ENCODE measurements around the gene MED4.

Gene MED4

DNA sequence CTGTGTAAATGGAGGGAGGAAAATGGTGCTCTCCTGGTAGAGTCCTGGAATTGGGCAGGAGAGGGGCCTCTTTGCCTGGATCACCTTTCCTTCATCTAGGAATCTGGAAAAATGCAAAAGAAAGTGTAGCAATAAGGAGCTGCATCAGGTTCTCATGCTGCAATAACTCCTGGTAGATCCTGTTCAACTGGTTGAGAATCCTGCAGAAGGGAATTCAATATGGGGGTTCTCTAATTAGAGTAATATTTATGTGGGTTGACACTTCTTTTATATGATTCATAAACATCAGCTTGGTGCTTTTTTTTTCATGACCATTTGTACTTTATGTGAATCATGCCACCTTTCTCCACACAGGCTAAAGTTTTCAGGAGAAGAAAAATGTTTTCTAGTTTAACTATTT, 66.8 kb downstream of the MED4 start:
- no peak for DNase-seq

Measured in NCI-H1417 treated with DMSO at 0.1 percent for 48 hours (cell line).